GM12892 (cell line): ENCODE results near the gene TLE5.
"Not testable (repeated sequence)": the region's sequence is repeated elsewhere in the genome, so short reads cannot be mapped to it uniquely, and the experiment has no call there.

Experiments
- POLR2A ChIP-seq: IDR thresholded peaks from 2 replicates; pipeline ENCODE4 v1.6.1; 2011; ENCODE audit warnings: low read depth, low read length, control low read depth
- TAF1 ChIP-seq: IDR thresholded peaks from 2 replicates; pipeline ENCODE4 v1.6.1; 2011; ENCODE audit warnings: low read depth, mild to moderate bottlenecking, control low read depth, low read length, borderline replicate concordance

- not testable (repeated sequence) for TF ChIP-seq POLR2A, TAF1
These were observed 50.2 kb downstream of the TLE5 start for GRCh38 chr19:3012059-3012458.
